ENCODE results near the gene RNU6-9.
A peak's percentile ranks its signal among the peaks of the same experiment; 100 is the strongest.

RNU6-9 gene

GRCh38 chr19:892243-892893, 916 bp upstream of the RNU6-9 start:
- Histone ChIP-seq H2AFZ (ENCODE audit: low read depth, low read length, severe bottlenecking) (no peak overlapping the region), H4K20me1 (ENCODE audit: low read depth, low read length) (no peaks in the 10 kb centered on the region), H3K36me3 (ENCODE audit: low read length) (no peaks in the 10 kb centered on the region)

GRCh38 chr19:896434-896833, 3.1 kb downstream of the RNU6-9 start:
- H4K20me1 ChIP-seq (ENCODE audit: low read depth, low read length), result no peaks in the 10 kb centered on the region
- peaks cover 12% of the 10 kb centered on the region for H3F3A ChIP-seq (ENCODE audit: insufficient read depth)
- H3K4me2 ChIP-seq (ENCODE audit: low read depth, low read length, poor library complexity, severe bottlenecking), result no peak overlapping the region
- no peak for TF ChIP-seq EZH2phosphoT487 (conservative IDR thresholded peaks at IDR 0.05; ENCODE audit: low read length)
- no peak for TF ChIP-seq CTCF (IDR thresholded peaks at IDR 0.05; ENCODE audit: insufficient read depth, low read length, poor library complexity, severe bottlenecking)
- no peak overlapping the region for H3K9ac ChIP-seq (ENCODE audit: low read length)
- peaks cover 5% of the 10 kb centered on the region; the same call in 1 of the 2 replicates for H3K79me2 ChIP-seq (ENCODE audit: insufficient read depth, low read length)
- H3K27me3 ChIP-seq (ENCODE audit: low read length), result no peaks in the 10 kb centered on the region
- H2AFZ ChIP-seq (ENCODE audit: low read depth, low read length, severe bottlenecking), result no peak overlapping the region
- no peak overlapping the region for H3K4me3 ChIP-seq (ENCODE audit: insufficient read depth, low read length, poor library complexity, severe bottlenecking)
- no peaks in the 10 kb centered on the region for H3K36me3 ChIP-seq (ENCODE audit: low read length)
- H3K9me2 ChIP-seq (replicated peaks; ENCODE audit: insufficient read depth, low read length), result no peaks in the 10 kb centered on the region
- no peaks in the 10 kb centered on the region for H3K9me3 ChIP-seq (ENCODE audit: insufficient read depth, low read length)
- no peak overlapping the region for H3K27ac ChIP-seq (ENCODE audit: low read depth, low read length)

More at GRCh38 chr19:892243-892893, 916 bp upstream of the RNU6-9 start:
- Histone ChIP-seq H3F3A (ENCODE audit: insufficient read depth) (peaks cover 7% of the 10 kb centered on the region; the same call in 1 of the 2 replicates), H3K27me3 (ENCODE audit: low read length) (no peaks in the 10 kb centered on the region), H3K9ac (ENCODE audit: low read length) (peak overlapping the region; percentile 77), H3K4me2 (ENCODE audit: low read depth, low read length, poor library complexity, severe bottlenecking) (peak overlapping the region; percentile 96), H3K9me2 (replicated peaks; ENCODE audit: insufficient read depth, low read length) (no peaks in the 10 kb centered on the region), H3K4me3 (ENCODE audit: insufficient read depth, low read length, poor library complexity, severe bottlenecking) (peak overlapping the region; percentile 93), H3K9me3 (ENCODE audit: insufficient read depth, low read length) (no peaks in the 10 kb centered on the region), H3K27ac (ENCODE audit: low read depth, low read length) (peak overlapping the region; percentile 75), H3K79me2 (ENCODE audit: insufficient read depth, low read length) (peaks cover 5% of the 10 kb centered on the region; the same call in 1 of the 2 replicates)
- no peak for TF ChIP-seq CTCF (IDR thresholded peaks at IDR 0.05; ENCODE audit: insufficient read depth, low read length, poor library complexity, severe bottlenecking)
- no peak for TF ChIP-seq EZH2phosphoT487 (conservative IDR thresholded peaks at IDR 0.05; ENCODE audit: low read length)

DNA sequence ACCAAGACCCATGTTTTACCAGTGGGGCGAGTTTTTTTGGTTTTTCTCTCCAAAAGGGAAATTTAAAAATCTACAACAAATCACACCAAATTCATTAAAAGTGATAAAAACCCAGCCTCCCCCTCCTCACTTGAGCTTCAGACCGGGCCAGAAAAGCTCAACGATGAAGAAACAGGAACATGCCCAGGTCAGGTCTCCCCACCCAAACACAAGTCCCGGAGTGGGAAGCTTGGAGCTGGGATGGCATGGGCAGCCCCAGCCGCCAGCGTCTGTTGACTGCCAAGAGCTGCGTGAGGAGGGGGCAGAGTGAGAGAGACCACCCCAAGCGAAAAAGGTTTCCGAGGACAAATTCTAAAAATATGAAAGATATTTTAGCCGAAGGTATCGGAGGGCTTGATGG, 3.7 kb downstream of the RNU6-9 start:
- H3K9me3 ChIP-seq (ENCODE audit: insufficient read depth, low read length), result no peaks in the 10 kb centered on the region
- TF ChIP-seq CTCF (IDR thresholded peaks at IDR 0.05; ENCODE audit: insufficient read depth, low read length, poor library complexity, severe bottlenecking), result no peak
- no peak for TF ChIP-seq EZH2phosphoT487 (conservative IDR thresholded peaks at IDR 0.05; ENCODE audit: low read length)
- peaks cover 5% of the 10 kb centered on the region; the same call in 1 of the 2 replicates for H3K79me2 ChIP-seq (ENCODE audit: insufficient read depth, low read length)
- H4K20me1 ChIP-seq (ENCODE audit: low read depth, low read length), result no peaks in the 10 kb centered on the region
- H3K27ac ChIP-seq (ENCODE audit: low read depth, low read length), result no peak overlapping the region
- H3K36me3 ChIP-seq (ENCODE audit: low read length), result no peaks in the 10 kb centered on the region
- peaks cover 10% of the 10 kb centered on the region for H3F3A ChIP-seq (ENCODE audit: insufficient read depth)
- H3K27me3 ChIP-seq (ENCODE audit: low read length), result no peaks in the 10 kb centered on the region
- H3K4me3 ChIP-seq (ENCODE audit: insufficient read depth, low read length, poor library complexity, severe bottlenecking), result no peak overlapping the region
- no peak overlapping the region for H3K4me2 ChIP-seq (ENCODE audit: low read depth, low read length, poor library complexity, severe bottlenecking)
- no peak overlapping the region for H3K9ac ChIP-seq (ENCODE audit: low read length)
- H2AFZ ChIP-seq (ENCODE audit: low read depth, low read length, severe bottlenecking), result no peak overlapping the region
- H3K9me2 ChIP-seq (replicated peaks; ENCODE audit: insufficient read depth, low read length), result no peaks in the 10 kb centered on the region
